H9 (cell line): ENCODE data around the gene TRIM68. TPM values are rescaled to one million over a fixed set of nuclear protein-coding genes. Genes with fewer than 3 reads are reported as not detected.

Experiments used
- DNase-seq: peaks from one replicate; pipeline ENCODE4 v3.0.0-alpha.2; 2017
- H2AFZ ChIP-seq: one replicate; pipeline ENCODE4 v1.6.1; 2013; ENCODE audit warnings: mild to moderate bottlenecking, low read length, control low read depth, moderate library complexity
- H2AK5ac ChIP-seq: 2 replicates; pipeline ENCODE4 v1.6.1; 2013; ENCODE audit warnings: low read length, control low read depth, mixed read lengths; ENCODE audit not compliant: insufficient read length
- H2BK120ac ChIP-seq: one replicate; pipeline ENCODE4 v1.6.1; 2013; ENCODE audit warnings: low read depth, mild to moderate bottlenecking, low read length, control low read depth, inconsistent platforms; ENCODE audit not compliant: poor library complexity, severe bottlenecking
- H2BK12ac ChIP-seq: 2 replicates; pipeline ENCODE4 v1.6.1; 2013; ENCODE audit warnings: low read length, control low read depth, mixed read lengths, low read depth; ENCODE audit not compliant: insufficient read length
- H2BK15ac ChIP-seq: 2 replicates; pipeline ENCODE4 v1.6.1; 2013; ENCODE audit warnings: low read depth, low read length, control low read depth
- H2BK20ac ChIP-seq: one replicate; pipeline ENCODE4 v1.6.1; 2013; ENCODE audit warnings: low read depth, mild to moderate bottlenecking, low read length, control low read depth, inconsistent platforms; ENCODE audit not compliant: poor library complexity, severe bottlenecking
- H2BK5ac ChIP-seq: 2 replicates; pipeline ENCODE4 v1.6.1; 2013; ENCODE audit warnings: low read length, control low read depth, mixed read lengths; ENCODE audit not compliant: insufficient read length
- H3K14ac ChIP-seq: 2 replicates; pipeline ENCODE4 v1.6.1; 2013; ENCODE audit warnings: low read length, control low read depth; ENCODE audit not compliant: insufficient read depth
- H3K18ac ChIP-seq: 2 replicates; pipeline ENCODE4 v1.6.1; 2013; ENCODE audit warnings: low read depth, mild to moderate bottlenecking, mixed read lengths, low read length, control low read depth; ENCODE audit not compliant: insufficient read length
- H3K23ac ChIP-seq: 2 replicates; pipeline ENCODE4 v1.6.1; 2013; ENCODE audit warnings: low read length, control low read depth, mixed read lengths, low read depth; ENCODE audit not compliant: insufficient read length
- H3K23me2 ChIP-seq: 2 replicates; pipeline ENCODE4 v1.6.1; 2013; ENCODE audit warnings: low read depth, mild to moderate bottlenecking, mixed read lengths, low read length, control low read depth; ENCODE audit not compliant: insufficient read length, poor library complexity, severe bottlenecking
- H3K27ac ChIP-seq: 2 replicates; pipeline ENCODE4 v1.5.1; 2013; ENCODE audit warnings: low read length, control low read depth, mixed read lengths, low read depth; ENCODE audit not compliant: insufficient read length
- H3K27me3 ChIP-seq: 2 replicates; pipeline ENCODE4 v1.6.1; 2013; ENCODE audit warnings: low read length, control low read depth, inconsistent platforms; ENCODE audit not compliant: insufficient read depth
- H3K4ac ChIP-seq: 2 replicates; pipeline ENCODE4 v1.6.1; 2013; ENCODE audit warnings: low read depth, mild to moderate bottlenecking, control low read depth, inconsistent platforms, low read length, moderate library complexity
- H3K4me1 ChIP-seq: 2 replicates; pipeline ENCODE4 v1.6.1; 2013; ENCODE audit warnings: low read length, control low read depth, inconsistent platforms; ENCODE audit not compliant: insufficient read depth
- H3K4me2 ChIP-seq: 2 replicates; pipeline ENCODE4 v1.6.1; 2013; ENCODE audit warnings: low read length, control low read depth, mixed read lengths; ENCODE audit not compliant: insufficient read length, insufficient read depth
- H3K56ac ChIP-seq: 2 replicates; pipeline ENCODE4 v1.6.1; 2013; ENCODE audit warnings: low read depth, mild to moderate bottlenecking, mixed read lengths, low read length, control low read depth; ENCODE audit not compliant: insufficient read length
- H3K79me1 ChIP-seq: 2 replicates; pipeline ENCODE4 v1.6.1; 2013; ENCODE audit warnings: low read depth, mild to moderate bottlenecking, moderate library complexity, low read length, control low read depth, inconsistent platforms; ENCODE audit not compliant: insufficient read depth, poor library complexity, severe bottlenecking
- H3K79me2 ChIP-seq: 2 replicates; pipeline ENCODE4 v1.6.1; 2013; ENCODE audit warnings: low read length, control low read depth, inconsistent platforms; ENCODE audit not compliant: insufficient read depth
- H3K9ac ChIP-seq: 2 replicates; pipeline ENCODE4 v1.6.1; 2013; ENCODE audit warnings: low read length, control low read depth, mixed read lengths; ENCODE audit not compliant: insufficient read length; ENCODE audit errors: extremely low read depth
- H3K9me3 ChIP-seq: one replicate; pipeline ENCODE4 v1.6.1; 2013; ENCODE audit warnings: low read depth, low read length, inconsistent platforms; ENCODE audit not compliant: control insufficient read depth
- H3T11ph ChIP-seq: one replicate; pipeline ENCODE4 v1.6.1; 2013; ENCODE audit warnings: mild to moderate bottlenecking, low read length, control low read depth, inconsistent platforms
- H4K20me1 ChIP-seq: one replicate; pipeline ENCODE4 v1.6.1; 2013; ENCODE audit not compliant: control insufficient read depth, insufficient read length, insufficient read depth
- H4K5ac ChIP-seq: 2 replicates; pipeline ENCODE4 v1.6.1; 2013; ENCODE audit warnings: low read depth, mild to moderate bottlenecking, mixed read lengths, low read length, control low read depth; ENCODE audit not compliant: insufficient read length
- H4K8ac ChIP-seq: replicated peaks from 2 replicates; pipeline ENCODE4 v1.6.1; 2013; ENCODE audit warnings: low read length, control low read depth, mixed read lengths, low read depth; ENCODE audit not compliant: insufficient read length
- H4K91ac ChIP-seq: 2 replicates; pipeline ENCODE4 v1.6.1; 2013; ENCODE audit warnings: low read depth, mild to moderate bottlenecking, moderate library complexity, mixed read lengths, low read length, control low read depth; ENCODE audit not compliant: insufficient read length
- H3K27ac Mint-ChIP-seq, 3 experiments: 2 replicates in 2 of 3; 3 replicates in 1 of 3; pipeline ENCODE4 v1.8.0; 2020 to 2021; ENCODE audit warnings: mixed read lengths in 3 of 3, mild to moderate bottlenecking in 1 of 3, moderate library complexity in 1 of 3
- H3K27me3 Mint-ChIP-seq: 2 replicates; pipeline ENCODE4 v1.8.0; 2021; ENCODE audit warnings: low read depth, mild to moderate bottlenecking, moderate library complexity, mixed read lengths
- H3K36me3 Mint-ChIP-seq, 3 experiments: 2 replicates in 2 of 3; 3 replicates in 1 of 3; pipeline ENCODE4 v1.8.0; 2020 to 2021; ENCODE audit warnings: low read depth in 3 of 3, mixed read lengths in 3 of 3; ENCODE audit not compliant: insufficient read depth in 1 of 3
- H3K4me1 Mint-ChIP-seq, 2 experiments: 2 replicates each; pipeline ENCODE4 v1.8.0; 2020; ENCODE audit warnings: mixed read lengths in 2 of 2
- H3K4me3 Mint-ChIP-seq, 2 experiments: 2 replicates in 1 of 2; 3 replicates in 1 of 2; pipeline ENCODE4 v1.8.0; 2020 to 2021; ENCODE audit warnings: mild to moderate bottlenecking in 2 of 2, mixed read lengths in 2 of 2, moderate library complexity in 1 of 2
- H3K9me3 Mint-ChIP-seq, 2 experiments: 2 replicates in 1 of 2; 3 replicates in 1 of 2; pipeline ENCODE4 v1.8.0; 2020; ENCODE audit warnings: mild to moderate bottlenecking in 2 of 2, mixed read lengths in 2 of 2, moderate library complexity in 1 of 2
- WGBS: extraction: QIAGEN DNeasy Blood & Tissue Kit; methylation state at CpG from one replicate; pipeline ENCODE4 v1.1.7; 2013; ENCODE audit warnings: missing lambda C conversion rate, low lambda C conversion rate, mixed read lengths; ENCODE audit not compliant: insufficient read length; ENCODE audit errors: extremely low coverage; 5-methylcytosine and 5-hydroxymethylcytosine counted together
- total RNA-seq: library from RNA; stranded (reverse); gene quantifications from 2 replicates; pipeline ENCODE4 v1.2.1, GENCODE V29; 2021
- TF ChIP-seq, protein P1 (sequence below): fragments of 200-600 bp; sonication (generic); conservative IDR thresholded peaks from 3 replicates; pipeline ENCODE4 v1.8.0; 2021; ENCODE audit warnings: antibody characterized with exemption, mild to moderate bottlenecking

Gene TRIM68
- total RNA-seq, 1 experiment from 2014 or later = 9.9 TPM

DNA sequence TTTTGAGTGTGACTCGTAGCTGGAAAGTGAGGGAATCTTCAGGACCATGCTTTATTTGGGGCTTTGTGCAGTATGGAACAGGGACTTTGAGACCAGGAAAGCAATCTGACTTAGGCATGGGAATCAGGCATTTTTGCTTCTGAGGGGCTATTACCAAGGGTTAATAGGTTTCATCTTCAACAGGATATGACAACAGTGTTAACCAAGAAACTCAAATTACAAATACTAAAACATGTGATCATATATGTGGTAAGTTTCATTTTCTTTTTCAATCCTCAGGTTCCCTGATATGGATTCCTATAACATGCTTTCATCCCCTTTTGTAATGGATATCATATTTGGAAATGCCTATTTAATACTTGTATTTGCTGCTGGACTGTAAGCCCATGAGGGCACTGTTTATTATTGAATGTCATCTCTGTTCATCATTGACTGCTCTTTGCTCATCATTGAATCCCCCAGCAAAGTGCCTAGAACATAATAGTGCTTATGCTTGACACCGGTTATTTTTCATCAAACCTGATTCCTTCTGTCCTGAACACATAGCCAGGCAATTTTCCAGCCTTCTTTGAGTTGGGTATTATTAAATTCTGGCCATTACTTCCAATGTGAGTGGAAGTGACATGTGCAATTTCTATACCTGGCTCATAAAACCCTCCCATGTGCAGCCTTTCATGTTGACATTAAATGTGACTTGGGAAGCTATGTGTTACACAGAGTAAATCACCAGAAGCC is 46.8 kb upstream of the TRIM68 start:
- Mint-ChIP-seq H3K27me3 (no peaks in the 10 kb centered on the region), H3K9me3 (no peaks in the 10 kb centered on the region), H3K4me3 (no peak overlapping the region), H3K27ac (no peak overlapping the region; a peak in 1 of 7 replicates), H3K36me3 (no peaks in the 10 kb centered on the region), H3K4me1 (peaks cover 0 to 3% of the 10 kb centered on the region in 2 experiments; a peak in 1 of 4 replicates)
- Histone ChIP-seq H3K4ac (no peak overlapping the region), H2BK15ac (no peak overlapping the region), H3K14ac (no peak overlapping the region), H3K23me2 (no peaks in the 10 kb centered on the region), H2BK120ac (no peak overlapping the region), H4K20me1 (no peaks in the 10 kb centered on the region), H2BK20ac (no peak overlapping the region), H3K18ac (no peak overlapping the region), H3K56ac (no peak overlapping the region), H2BK5ac (no peak overlapping the region), H3K79me2 (no peaks in the 10 kb centered on the region), H3K4me2 (no peak overlapping the region), H3K27ac (no peak overlapping the region), H3K27me3 (no peaks in the 10 kb centered on the region), H2BK12ac (no peak overlapping the region), H4K5ac (no peak overlapping the region), H4K91ac (no peak overlapping the region), H4K8ac (no peak overlapping the region), H2AFZ (no peak overlapping the region), H3T11ph (no peak overlapping the region), H3K23ac (no peak overlapping the region), H3K79me1 (no peaks in the 10 kb centered on the region), H2AK5ac (no peak overlapping the region), H3K9ac (no peak overlapping the region), H3K9me3 (no peaks in the 10 kb centered on the region), H3K4me1 (no peaks in the 10 kb centered on the region)
- TF ChIP-seq, protein P1, sequence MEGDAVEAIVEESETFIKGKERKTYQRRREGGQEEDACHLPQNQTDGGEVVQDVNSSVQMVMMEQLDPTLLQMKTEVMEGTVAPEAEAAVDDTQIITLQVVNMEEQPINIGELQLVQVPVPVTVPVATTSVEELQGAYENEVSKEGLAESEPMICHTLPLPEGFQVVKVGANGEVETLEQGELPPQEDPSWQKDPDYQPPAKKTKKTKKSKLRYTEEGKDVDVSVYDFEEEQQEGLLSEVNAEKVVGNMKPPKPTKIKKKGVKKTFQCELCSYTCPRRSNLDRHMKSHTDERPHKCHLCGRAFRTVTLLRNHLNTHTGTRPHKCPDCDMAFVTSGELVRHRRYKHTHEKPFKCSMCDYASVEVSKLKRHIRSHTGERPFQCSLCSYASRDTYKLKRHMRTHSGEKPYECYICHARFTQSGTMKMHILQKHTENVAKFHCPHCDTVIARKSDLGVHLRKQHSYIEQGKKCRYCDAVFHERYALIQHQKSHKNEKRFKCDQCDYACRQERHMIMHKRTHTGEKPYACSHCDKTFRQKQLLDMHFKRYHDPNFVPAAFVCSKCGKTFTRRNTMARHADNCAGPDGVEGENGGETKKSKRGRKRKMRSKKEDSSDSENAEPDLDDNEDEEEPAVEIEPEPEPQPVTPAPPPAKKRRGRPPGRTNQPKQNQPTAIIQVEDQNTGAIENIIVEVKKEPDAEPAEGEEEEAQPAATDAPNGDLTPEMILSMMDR = no peak
- no peak for DNase-seq
- WGBS = no CpG with 5 or more reads among the region's 2 CpGs
